ENCODE results near the gene PDGFC.

Gene PDGFC

DNA sequence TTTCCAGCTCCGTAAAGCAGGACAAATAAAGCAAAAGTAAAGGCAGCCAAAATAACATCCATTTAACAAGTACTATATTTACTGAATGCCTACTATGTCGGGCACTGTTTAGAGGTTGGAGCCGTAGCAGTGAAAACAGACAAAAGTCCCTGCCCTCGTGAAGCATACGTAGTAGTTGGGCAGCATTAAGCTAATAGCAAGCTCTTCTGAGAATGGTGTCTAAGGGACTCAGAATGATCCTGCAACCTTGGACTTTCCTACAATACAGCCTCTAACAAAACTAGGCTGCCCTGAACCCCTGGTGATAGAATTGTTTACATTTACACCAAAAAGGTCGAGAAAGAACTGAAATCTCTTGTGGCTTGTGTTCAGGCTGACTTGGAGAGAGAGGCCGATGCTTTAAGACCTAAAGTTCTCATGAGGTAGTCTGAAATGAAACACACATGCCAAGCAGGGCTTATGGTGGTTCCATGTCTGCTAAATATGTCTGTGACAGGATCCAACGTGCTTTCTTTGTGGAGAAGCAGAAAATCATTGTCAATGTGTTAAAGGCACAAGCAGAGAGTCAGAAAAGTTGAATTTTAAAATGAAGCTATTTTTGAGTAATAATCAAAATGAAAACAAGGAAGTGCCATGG, 898 bp upstream of the PDGFC start:
- DNase-seq = no peak

- no peak for DNase-seq
These were observed 379 bp downstream of the PDGFC start for GRCh38 chr4:156971165-156971675.

DNA sequence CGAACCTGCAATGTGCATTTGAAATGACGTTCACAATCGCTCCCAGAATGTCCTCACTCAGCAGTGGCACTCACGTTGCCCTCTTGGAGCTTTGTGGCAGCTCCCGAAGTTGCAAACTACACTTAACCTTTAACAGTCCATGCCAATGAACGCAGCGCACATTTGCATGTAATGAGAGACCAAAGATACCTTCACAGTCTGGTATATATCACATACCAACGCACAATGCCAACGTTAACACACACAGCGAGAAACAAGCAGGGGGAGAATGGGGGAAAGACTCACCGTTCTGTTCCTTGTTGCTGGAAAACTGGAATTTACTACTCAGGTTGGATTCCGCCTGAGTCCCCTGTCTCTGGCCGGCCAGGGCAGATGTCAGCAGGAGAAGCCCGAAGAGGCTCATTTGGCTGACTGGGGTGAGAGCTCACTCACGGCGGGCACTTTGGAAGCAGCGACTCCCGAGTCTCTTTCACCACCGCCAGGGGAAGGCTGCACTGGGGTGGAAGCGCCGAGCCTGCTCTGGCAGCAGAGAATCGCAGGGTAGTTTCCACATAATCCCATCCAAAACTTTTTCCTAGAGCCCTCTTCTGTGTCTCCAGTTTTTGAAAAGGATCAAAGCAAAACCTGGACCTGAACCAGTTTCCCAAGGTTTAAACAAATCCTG, 966 bp downstream of the PDGFC start:
- DNase-seq = no peak

DNA sequence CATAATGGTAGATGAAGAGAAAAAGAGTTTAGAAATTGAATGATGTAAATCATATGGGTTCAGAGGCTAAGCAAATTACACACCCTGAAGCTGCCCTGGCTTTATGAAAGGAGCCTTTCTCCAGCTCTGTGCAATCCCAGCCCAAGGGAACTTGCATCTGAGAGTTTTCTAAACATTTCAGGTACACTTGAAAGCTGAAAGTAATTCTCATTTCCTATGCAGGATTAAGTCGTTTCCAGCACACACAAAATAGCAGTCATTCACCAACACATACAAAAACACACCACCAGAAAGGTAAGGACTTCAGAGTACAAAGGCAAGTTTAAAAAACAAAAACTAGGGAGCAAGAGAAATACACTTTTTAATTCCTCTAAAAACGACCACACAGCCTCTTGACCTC, 1.7 kb downstream of the PDGFC start:
- no peak for DNase-seq

GRCh38 chr4:156969101-156969500, 2.5 kb downstream of the PDGFC start:
- DNase-seq = no peak

DNA sequence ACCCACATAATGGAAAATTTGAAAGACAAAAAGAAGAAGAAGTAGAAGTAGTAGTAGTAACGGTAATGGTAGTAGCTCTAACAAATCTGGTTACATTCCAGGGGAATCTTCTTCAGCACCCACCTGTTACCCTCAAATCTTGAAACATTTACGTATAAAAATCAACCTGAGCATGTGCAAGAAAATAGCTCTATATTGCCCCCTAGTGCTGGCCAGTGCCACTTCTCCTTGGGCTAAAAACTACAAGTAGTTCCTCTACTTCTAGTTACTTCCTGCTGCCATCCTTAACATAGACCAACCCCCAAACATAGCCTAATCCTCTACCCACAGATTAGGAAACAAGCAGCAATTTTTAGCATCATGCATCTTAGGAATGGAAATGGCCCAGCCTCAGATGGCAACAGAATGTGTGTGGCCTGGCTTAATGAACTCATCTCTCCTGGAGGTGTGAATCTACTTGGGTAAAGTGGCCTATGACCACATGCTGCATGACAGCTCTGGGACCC, 3.1 kb downstream of the PDGFC start:
- no peak for DNase-seq

- no peak for DNase-seq
These were observed 4.8 kb downstream of the PDGFC start for GRCh38 chr4:156966836-156967235.

GRCh38 chr4:156963419-156963818, 8.2 kb downstream of the PDGFC start:
- DNase-seq = no peak

DNA sequence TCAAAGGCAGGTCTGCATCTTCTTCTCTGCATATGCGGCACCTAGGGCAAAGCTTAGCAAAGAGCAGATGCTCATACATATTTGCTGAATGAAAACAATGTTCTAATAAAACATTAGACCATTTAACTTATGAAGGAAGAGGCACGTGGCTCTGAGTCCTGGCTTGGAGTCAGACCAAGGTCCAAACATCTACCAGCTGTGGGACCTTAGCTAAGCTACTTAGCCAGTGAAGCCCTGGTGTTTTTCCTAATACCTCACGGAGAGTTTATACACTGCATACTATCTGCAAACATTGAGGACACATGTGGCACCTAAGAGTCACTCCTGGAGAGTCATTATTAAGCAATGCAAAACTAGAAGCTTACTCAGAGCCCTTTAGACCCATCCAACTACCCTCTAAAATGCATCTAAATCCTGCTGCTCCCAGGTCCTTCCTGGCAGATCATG, 9.0 kb downstream of the PDGFC start:
- no peak for DNase-seq

DNA sequence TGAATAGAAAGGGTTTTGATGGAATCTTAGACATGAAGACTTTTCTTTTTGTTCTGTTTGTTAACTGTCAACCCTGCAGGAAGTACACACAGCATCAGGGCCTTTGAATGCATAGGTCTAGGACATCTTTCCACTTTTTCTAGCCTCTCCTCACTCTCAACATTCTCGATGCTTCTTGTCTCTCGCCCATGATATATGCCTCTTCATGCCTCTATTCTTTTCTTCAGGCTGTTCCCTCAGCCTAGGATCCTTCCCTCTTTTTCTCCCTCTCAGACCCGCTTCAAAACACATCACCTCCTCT, 9.6 kb downstream of the PDGFC start:
- no peak for DNase-seq

GRCh38 chr4:156961196-156962057, 10.2 kb downstream of the PDGFC start:
- DNase-seq = no peak

DNA sequence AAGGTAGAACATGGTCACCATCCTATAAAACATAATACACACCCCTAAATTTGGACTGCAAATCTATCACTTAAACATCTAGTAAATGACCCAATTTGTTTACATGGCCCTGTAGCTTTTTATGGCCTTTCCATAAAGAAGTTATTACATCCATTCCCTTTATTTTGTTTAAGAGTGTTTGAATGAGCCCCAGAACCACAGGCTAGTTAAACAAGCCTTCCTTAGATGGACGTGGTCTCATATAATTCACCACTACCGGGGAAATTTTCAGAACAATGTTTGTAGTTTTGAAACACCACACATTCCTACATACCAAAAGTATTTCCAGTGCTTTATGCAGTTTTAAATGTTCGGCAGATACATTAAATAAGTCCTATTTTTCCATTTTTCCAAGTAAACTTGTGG, 12.3 kb downstream of the PDGFC start:
- DNase-seq = no peak

GRCh38 chr4:156958276-156959074, 13.1 kb downstream of the PDGFC start:
- no peak for DNase-seq

- no peak for DNase-seq
These were observed 14.0 kb downstream of the PDGFC start for GRCh38 chr4:156957556-156957955.

DNA sequence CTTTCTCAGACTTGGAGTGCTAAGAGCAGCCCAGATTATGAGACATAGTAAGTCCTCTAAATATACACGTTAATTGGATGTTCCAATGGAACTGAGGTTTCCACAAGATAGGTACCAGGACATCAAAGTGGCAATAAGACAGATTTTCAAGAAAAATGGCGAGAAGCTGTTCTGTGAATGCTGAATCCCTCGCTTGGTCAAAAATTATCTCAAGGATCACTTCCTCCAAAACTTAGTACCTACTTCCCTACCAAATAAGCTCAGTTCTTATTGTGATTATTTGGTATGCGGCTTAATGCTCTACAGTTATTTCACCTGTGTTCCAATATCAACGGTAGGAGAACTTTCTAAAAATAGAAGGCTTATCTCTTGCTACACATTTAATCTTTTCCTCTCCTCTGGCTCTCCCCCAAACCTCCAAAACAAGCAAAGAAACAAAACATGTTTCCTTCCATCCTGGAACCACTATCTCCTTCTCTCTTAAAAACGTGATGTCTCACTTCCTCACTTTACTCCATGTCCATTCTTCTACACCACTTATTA, 14.7 kb downstream of the PDGFC start:
- no peak for DNase-seq

GRCh38 chr4:156956359-156956758, 15.2 kb downstream of the PDGFC start:
- no peak for DNase-seq

- no peak for DNase-seq
These were observed 17.0 kb downstream of the PDGFC start for GRCh38 chr4:156954587-156954986.

GRCh38 chr4:156953951-156954350, 17.6 kb downstream of the PDGFC start:
- no peak for DNase-seq

DNA sequence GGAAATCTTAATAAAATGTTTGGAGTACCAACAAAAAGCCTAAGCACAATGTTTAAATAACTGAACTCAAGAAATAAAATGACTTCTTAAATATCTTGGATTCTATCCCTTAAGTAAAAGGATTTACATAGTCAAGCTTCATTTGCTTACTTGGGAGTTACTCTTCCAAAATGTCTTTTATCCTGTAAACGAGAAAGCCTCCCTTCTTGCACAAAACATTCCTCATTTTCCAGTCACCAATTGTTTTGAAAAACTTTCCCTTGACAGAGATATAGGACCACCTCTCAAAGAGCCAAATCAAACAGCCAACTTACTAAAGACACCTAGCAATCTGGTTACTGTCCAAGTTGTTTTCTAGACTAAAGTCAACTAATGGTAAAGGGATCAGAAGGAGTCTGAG, 18.6 kb downstream of the PDGFC start:
- no peak for DNase-seq

GRCh38 chr4:156952078-156952759, 19.4 kb downstream of the PDGFC start:
- no peak for DNase-seq

GRCh38 chr4:156950948-156951347, 20.7 kb downstream of the PDGFC start:
- DNase-seq = no peak

DNA sequence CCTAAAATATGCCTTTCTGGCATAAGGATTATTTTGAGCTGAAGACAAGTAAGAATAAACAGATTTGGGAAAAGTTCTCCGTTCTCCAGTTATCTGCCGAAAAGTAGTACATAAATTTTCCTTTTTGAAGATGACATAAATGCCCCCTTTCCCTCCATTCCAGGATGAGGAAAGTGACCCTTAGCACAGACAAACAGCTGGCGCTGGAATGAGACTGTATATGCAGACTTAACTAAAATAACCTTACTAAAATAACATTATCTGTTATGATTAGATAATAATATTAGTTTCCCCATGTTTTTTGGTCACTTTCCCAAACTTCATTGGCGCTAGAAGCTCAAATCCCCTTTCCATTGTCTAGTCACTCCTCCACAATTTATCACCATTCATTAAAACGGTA, 21.5 kb downstream of the PDGFC start:
- DNase-seq = no peak
